GM18502 (cell line): ENCODE data around the gene SLC13A4.
"Not testable (repeated sequence)": the region's sequence is repeated elsewhere in the genome, so short reads cannot be mapped to it uniquely, and the experiment has no call there.

Experiments
- ATAC-seq: cut with Tn5 transposase; IDR thresholded peaks from one replicate; pipeline ENCODE4 v1.9.1; 2021; ENCODE audit warnings: mild to moderate bottlenecking; ENCODE audit not compliant: unreplicated experiment, poor library complexity

Gene SLC13A4

DNA sequence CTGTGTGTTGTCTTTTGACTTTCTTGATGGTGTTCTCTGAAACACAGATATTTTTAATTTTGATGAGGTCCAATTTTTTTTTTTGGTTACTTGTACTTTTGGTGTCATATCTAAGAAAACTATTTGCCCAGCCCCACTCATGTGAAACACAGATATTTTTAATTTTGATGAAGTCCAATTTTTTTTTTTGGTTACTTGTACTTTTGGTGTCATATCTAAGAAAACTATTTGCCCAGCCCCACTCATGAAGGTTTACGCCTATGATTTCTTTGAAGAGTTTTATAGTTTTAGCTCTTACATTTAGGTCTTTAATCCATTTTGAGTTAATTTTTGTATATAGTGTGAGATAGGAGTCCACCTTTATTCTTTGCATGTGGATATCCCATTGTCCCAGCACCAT is 60.4 kb downstream of the SLC13A4 start:
- not testable (repeated sequence) for ATAC-seq

DNA sequence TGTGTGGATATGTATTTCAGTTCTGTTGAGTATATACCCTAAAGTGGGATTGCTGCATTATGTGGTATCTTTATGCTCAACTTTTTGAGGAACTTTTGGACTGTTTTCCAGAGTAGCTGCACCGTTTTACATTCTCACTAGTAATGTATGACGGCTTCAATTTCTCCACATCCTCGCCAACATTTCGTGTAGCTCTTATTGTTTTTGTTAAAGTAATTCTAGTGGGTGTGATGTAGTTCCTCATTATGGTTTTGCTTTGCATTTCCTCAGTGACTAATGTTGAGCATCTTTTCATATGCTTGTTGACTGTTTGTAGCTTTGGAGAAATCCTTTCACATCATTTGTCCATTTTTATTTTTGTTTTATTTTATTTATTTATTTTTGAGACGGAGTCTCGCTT is 61.1 kb downstream of the SLC13A4 start:
- ATAC-seq, result no peak

DNA sequence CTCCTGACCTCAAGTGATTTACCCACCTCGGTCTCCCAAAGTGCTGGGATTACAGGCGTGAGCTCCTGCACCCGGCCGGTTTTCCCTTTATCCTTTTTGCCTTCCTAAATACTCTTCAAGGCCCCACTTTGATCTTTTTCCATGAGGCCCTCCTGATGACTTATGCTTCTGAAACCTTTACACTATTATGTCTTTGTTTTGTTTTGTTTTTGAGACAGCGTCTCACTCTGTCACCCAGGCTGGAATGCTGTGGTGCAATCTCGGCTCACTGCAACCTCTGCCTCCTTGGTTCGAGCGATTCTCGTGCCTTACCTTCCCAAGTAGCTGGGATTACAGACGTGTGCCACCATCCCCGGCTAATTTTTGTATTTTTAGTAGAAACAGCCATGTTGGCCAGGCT is 61.8 kb downstream of the SLC13A4 start:
- no peak for ATAC-seq

DNA sequence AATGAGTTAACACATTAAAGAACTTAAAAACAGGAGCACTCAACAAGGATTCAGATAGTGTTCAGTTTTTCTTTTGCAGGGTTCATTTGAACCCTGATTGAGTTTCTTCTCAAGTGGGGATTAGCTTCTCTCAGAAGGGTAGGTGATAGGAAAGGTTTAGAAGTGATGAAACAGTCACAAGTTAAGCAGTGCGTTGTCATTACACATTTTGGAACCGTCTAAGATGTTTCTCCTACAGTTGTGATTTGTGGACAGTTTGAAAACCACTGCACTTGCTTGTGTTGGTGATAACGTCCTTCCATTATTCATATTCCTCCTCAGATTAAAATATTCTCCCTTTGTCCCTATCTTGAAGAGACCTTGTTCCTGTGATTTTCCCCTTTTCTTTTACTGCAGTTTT is 62.9 kb downstream of the SLC13A4 start:
- no peak for ATAC-seq

DNA sequence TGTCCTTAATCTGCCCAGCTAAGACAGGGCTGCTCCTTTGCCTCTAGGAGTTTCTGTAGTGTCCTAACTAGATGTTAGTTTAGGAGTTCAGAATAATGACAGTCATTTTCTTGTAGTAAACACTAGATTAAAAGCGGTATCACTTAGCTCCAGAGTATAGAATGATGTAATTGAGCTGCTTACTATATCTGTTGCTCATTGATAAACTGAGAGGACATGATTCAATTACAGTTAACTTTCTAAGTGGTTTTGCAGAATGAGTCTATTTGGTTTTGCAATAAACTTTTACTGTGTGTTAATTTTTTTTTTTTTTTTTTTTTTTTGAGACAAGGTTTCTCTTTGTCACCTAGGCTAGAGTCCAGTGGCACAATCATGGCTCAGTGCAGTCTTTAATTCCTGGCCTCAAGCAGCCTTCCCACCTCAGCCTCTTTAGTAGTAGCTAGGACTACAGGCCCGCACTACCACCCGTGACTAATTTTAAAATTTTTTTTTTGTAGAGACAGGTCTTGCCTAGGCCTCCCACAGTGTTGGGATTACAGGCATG is 63.9 kb downstream of the SLC13A4 start:
- ATAC-seq, result no peak

DNA sequence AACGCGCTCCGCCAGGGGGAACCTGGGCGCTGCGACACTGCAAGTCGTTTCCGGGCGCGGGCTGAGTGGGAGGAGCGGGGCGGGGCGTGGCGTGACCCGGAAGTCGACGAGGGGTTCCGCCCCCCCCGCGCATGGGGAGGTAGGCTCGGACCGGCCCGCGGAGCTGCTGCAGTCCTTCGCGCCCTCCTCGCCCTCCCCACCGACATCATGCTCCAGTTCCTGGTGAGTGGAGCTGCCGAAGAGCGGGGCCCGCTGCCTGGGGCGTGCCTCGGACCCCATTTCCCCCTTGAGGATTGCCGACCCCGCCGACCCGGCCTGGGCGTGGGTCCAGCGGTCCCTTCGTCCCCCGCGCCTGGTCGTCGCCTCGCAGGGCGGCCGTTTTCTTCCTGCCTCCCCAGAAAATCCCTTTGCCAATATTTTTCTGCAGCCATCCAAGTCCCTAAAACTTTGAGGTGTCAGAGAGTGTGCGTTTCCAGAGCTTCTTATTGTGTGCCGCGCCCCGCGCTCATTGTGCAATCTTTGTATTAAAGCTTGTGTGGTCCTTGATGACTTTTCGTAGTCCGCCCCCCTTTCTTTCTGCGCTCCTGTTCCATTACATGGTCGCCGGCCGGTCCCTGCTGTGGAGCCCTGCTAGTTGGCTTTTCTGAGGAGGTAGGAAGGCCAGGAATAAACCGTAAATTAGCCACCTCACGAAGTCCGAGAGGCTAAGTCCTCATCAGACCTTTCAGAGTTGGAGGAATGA is 65.4 kb downstream of the SLC13A4 start, which contains the start of gene STMP1:
Gene STMP1 (plus strand): TSS at position 142 of the 742 bp plus-strand sequence.
- ATAC-seq, result peak; percentile 96

DNA sequence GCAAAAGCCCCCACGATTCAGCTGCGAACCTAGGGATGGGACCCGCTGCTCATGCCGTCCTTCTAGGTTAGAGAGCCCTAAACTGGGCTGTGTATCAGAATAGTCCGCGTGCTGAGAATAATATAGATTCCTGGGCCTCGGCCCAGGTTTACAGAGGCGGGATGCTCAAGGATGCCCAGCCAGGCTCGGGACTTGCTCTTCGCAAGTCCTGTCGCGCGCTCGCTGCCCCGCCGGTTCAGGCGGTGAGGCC is 65.9 kb downstream of the SLC13A4 start:
- ATAC-seq, result no peak

DNA sequence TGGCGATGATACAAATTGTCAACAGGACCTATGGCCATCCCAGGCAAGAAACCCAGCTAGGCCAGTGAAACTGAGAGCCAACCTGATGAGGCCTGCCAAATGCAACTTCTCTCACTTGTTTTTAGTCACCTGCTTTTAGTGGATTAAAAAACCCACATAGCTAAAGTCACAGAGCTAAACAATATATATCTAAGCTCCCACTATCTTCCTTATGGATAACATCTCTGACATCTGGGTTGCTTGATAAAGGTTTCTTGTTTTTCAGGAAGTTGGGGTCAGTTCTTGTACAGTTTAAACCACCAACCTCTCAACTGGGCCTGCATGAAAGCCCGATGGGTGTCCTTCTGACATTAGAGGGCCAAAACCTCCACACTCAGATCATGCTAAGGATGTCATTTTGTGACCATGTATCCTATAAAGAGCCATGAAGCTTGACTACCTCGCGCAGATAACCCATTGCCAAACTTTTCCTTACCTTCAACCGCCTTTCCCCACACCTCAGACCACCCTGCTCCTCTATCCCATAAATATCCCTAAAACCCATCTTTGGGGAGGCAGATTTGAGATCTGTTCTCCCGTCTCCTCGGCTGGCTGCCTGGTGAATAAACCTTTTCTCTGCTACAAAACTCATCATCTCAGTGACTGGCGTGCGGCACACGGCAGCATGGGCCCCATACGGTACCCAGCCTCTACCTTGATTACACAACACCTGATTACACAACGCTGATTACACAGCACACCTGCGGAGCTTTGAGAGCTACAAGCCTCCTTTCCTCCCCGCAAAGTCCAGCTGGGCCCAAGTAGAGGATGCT is 66.5 kb downstream of the SLC13A4 start:
- peak; percentile 2 for ATAC-seq

DNA sequence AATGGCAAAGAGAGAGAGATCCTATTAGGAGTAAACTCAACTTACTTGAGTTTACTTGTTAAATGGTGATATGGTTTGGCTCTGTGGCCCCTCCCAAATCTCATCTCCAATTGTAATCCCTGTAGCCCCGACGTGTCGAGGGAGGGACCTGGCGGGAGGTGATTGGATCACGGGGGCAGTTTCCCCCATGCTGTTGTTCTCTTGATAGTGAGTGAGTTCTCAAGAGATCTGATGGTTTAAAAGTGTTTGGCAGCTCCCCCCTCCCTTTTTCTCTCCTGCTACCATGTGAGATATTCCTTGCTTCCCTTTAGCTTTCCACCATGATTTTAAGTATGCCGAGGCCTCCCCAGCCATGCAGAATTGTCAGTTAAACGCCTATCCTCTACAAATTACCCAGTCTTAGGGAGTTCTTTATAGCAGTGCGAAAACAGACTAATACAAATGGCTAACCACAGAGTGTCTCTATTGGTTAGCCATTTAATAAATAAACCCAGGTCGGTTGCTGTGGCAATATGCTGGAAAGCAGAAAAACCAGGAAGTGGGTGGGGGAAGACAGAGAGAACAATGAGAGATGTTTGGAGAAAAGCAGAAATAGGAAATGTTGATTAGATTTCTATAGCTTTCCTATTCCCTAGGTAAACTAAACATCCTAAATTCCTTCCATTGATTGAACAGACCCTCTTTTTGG is 68.7 kb downstream of the SLC13A4 start:
- ATAC-seq, result no peak

DNA sequence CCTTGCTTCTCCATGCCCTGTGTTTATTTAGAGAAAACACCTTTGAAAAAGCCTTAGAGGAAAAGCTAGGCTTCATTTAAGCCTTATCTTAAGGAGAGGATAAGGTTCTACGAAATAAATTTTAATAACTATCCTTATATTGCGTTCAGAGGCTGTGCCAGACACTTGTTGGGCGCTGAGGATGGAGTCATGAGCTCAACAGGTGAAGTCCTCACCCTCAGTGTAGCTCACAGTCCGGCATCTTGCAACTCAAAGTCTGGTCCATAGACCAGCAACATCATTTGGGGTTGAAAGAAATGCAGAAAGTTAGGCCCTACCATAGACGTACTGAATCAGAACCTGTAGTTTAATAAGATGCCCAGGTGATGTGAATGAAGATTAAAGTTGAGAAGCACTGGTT is 69.4 kb downstream of the SLC13A4 start:
- ATAC-seq, result no peak

DNA sequence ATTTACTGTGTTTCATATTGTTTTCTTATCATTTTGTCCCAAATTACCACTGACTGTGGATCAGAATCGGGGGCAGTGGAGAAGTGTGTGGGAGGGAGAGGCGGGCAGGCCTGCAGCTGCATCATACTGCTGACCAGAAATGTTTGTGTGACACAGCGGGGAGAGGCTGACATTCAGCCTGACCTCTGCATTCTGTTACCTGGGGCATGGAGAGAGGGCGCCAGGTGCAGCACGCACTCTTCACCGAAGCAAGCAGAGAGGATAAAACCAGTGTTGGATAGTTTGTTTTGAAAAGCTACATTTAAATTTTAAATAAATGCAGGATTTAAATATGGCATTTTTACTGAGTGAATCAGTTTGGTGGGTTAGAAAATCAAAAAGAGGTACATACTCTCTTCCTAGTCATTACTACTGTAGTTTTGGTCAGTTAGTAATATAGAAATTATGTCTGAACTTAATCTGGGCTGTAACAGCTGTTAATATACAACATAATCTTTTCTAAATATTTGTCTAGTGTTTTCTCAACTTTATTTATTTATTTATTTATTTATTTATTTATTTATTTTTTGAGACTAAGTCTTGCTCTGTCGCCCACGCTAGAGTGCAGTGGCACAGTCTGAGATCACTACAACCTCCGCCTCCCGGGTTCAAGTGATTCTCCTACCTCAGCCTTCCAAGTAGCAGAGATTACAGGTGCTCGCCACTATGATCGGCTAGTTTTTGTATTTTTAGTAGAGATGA is 74.5 kb downstream of the SLC13A4 start:
- ATAC-seq, result no peak

DNA sequence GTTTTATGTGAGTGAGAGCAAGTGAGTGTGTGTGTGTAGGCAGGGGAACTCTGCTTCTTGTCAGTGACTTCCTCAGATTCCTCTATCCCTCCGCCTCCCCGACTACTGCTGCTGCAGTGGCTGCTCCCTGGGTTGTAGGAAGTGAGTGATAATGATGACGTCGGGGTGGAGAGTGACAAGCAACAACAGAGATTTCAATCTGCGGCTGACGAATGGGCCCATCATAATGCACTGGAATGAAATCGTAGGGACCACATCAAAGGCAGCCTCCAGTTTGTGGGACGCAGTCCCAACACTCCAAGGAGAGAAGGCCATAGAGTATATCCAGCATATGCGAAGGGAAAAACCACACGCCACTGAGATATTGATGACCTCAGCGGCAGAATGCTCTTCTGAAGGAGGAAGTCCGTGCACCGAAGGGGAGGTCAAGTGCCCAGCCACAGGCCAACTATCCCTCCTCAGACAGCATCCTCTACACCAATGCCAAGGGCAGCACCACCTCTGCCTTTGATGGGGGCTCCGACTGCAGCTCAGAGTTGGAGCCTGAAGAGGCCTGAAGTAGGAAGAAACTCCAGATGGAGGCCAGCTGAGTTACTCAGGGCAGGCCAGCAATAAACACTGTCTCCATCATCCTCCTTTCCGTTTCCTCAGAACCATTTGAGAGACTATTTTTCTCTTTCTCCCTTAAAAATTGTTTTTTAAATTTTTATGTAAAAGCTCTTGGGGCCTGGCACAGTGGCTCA is 77.0 kb downstream of the SLC13A4 start:
- no peak for ATAC-seq

DNA sequence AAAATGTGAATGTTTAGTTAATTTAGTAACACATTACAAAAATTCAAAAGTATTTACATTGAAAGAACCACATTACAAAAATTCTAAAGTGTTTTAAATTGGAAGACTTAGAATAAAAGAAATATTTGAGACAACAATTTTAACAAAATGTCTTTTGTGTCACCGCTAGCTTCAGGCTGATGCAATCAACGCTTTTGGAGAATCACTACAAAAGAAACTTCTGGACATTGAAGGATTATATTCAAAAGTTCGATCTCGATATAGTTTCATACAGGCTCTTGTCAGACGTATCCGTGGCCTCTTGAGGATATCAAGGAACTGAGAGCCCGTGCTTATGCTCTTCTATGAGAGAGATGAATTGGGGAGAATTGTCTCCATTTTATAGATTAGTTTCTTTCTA is 79.8 kb downstream of the SLC13A4 start:
- no peak for ATAC-seq

DNA sequence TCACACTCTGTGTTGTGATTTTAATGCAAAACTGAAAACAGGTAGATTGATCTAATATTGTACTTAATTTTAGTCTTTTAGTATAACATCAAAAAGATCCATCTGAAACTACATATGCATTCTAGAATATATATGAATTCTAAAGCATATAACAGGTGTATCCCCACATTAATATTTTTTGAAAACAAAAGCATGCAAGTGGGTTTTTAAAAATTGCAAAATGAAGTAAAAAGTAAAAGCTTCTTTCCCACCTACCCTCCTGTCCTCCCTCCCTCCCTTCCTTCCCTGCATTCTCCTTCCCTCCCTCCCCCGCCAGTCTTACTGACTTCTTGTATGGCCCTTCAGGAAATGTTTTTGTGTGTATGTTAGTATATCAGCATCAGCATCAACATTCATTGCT is 80.2 kb downstream of the SLC13A4 start:
- ATAC-seq, result no peak

DNA sequence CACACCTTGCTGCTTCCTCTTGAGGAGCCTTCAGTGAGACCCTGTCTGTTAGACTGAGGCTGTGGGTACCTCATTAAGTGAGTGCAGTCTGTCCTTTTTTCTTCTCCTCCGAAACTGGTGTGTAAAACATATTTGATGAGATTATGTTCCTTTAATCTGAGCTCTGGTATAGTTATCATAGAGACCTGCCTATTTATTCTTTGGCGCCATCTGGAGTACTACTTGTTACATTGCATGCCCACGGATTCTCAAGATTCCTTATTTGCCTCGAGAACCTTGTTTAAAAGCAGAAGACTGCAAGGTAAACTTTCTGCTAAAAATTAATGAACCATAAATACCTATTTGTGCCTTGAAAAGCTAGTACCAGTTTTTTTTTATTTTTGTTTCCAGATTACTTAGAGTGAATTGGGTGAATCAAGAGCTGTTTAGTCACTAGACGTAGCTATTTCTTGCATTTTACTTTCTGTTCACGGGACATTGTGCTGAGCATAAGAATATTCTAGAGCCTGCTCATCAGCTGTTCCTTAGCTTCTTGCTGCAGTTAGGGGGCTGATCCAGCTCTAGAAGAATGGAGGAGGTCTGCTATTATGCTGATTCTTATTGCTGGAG is 82.6 kb downstream of the SLC13A4 start:
- no peak for ATAC-seq

DNA sequence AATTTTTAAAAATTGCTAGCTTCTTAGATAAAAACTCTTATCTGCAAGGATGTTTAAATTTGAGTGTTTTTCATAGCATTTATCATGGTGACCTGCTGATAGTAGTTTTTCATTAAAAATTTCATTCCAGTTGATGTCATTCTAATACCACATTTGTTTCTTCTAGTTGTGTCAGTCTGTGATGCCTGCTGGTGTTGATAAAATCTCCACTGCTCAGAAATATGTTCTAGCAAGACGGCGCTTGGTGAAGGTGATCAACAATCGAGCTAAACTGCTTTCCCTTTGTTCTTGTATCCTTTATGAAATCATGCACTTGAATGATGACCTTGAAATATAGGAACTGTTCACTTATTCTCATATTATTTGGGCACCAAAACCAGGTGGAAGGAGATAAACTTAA is 83.3 kb downstream of the SLC13A4 start:
- ATAC-seq, result no peak

DNA sequence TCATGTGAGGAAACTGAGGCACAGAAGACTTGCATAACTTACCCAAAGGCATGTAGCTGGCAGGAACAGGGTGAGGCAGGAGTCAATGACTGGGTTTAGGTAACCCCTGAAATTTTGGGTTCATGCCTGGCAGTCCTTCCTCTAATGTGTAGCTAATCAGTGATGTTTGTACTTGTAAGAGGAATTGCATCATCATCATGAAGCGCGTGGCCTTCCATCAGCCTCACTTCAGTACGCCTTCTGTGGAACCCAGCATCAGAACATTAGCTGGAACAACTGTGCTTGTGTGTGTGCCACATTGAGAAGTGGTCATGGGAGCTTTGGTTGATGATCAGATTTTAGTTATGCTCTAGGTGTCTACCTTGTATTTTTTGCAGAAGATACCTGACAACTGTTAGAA is 83.8 kb downstream of the SLC13A4 start:
- no peak for ATAC-seq

DNA sequence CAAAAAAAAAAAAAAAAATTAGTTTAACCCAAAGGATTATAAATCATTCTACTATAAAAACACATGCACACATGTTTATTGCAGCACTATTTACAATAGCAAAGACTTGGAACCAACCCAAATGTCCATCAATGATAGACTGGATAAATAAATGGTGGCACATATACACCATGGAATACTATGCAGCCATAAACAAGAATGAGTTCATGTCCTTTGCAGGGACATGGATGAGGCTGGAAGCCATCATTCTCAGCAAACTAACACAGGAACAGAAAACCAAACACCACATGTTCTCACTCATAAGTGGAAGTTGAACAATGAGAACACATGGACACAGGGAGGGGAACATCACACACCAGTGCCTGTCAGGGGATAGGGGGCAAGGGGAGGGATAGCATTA is 88.3 kb downstream of the SLC13A4 start:
- not testable (repeated sequence) for ATAC-seq

DNA sequence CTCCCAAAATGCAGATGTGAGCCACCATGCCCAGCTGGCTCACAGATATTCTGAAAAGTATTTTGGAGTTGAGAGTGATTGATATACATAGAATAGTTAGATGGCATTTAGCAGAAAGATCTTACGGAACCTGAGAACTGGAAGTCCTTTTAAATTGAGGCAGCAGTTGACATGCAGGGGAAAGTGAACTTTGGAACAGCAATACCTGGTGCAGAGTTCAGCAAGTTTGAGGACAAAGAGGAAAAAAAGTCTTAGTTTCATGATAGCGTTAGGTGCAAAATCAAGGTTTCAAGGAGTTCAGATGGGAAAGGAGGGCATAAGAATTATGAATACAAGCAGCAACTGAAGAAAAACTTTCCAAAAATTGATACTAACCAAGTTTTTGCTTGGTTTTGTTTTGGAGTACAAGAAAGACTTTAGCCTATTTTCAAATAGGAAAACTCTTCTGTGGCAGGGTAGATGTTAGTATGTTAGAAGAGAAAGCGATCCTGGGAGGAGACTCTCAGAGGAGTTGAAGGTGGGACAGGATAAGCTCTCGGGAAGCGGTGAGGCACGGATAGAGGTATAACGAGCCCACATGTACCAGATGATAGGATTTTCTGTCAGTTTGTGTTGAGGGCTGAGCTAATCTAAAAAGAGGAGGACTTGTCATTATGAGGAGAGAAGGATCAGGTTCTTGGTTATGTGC is 93.7 kb downstream of the SLC13A4 start:
- ATAC-seq, result no peak
